Activated naive CD4-positive, alpha-beta T cell treated with anti-CD3 and anti-CD28 coated beads, Interleukin-2, amount 10 ng/mL, durations not matched to agents 7 days and 5 days (primary cell): ENCODE data around the gene GPR137B.
"Not testable (repeated sequence)": the region's sequence is repeated elsewhere in the genome, so short reads cannot be mapped to it uniquely, and the experiment has no call there.

Experiments used
- CTCF ChIA-PET: fragments of 350-600 bp; sonication (Branson Sonifier 250); formaldehyde crosslinking; loops from one replicate; lab custom pipeline; 2021; ENCODE audit warnings: antibody characterized with exemption; lab: Charles Lee
- DNase-seq: peaks from one replicate; pipeline ENCODE4 v3.0.0-alpha.2; 2020
- H3K27ac Mint-ChIP-seq: one replicate; pipeline ENCODE4 v1.8.0; 2021; ENCODE audit warnings: mild to moderate bottlenecking, moderate library complexity, mixed read lengths
- H3K27me3 Mint-ChIP-seq: one replicate; pipeline ENCODE4 v1.8.0; 2021; ENCODE audit warnings: mild to moderate bottlenecking, mixed read lengths
- H3K36me3 Mint-ChIP-seq: one replicate; pipeline ENCODE4 v1.8.0; 2021; ENCODE audit warnings: mixed read lengths
- H3K4me1 Mint-ChIP-seq: one replicate; pipeline ENCODE4 v1.8.0; 2021; ENCODE audit warnings: mixed read lengths
- H3K4me3 Mint-ChIP-seq: one replicate; pipeline ENCODE4 v1.8.0; 2021; ENCODE audit warnings: mild to moderate bottlenecking, moderate library complexity, mixed read lengths
- H3K9me3 Mint-ChIP-seq: one replicate; pipeline ENCODE4 v1.8.0; 2021; ENCODE audit warnings: mixed read lengths

GPR137B gene, protein sequence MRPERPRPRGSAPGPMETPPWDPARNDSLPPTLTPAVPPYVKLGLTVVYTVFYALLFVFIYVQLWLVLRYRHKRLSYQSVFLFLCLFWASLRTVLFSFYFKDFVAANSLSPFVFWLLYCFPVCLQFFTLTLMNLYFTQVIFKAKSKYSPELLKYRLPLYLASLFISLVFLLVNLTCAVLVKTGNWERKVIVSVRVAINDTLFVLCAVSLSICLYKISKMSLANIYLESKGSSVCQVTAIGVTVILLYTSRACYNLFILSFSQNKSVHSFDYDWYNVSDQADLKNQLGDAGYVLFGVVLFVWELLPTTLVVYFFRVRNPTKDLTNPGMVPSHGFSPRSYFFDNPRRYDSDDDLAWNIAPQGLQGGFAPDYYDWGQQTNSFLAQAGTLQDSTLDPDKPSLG

DNA sequence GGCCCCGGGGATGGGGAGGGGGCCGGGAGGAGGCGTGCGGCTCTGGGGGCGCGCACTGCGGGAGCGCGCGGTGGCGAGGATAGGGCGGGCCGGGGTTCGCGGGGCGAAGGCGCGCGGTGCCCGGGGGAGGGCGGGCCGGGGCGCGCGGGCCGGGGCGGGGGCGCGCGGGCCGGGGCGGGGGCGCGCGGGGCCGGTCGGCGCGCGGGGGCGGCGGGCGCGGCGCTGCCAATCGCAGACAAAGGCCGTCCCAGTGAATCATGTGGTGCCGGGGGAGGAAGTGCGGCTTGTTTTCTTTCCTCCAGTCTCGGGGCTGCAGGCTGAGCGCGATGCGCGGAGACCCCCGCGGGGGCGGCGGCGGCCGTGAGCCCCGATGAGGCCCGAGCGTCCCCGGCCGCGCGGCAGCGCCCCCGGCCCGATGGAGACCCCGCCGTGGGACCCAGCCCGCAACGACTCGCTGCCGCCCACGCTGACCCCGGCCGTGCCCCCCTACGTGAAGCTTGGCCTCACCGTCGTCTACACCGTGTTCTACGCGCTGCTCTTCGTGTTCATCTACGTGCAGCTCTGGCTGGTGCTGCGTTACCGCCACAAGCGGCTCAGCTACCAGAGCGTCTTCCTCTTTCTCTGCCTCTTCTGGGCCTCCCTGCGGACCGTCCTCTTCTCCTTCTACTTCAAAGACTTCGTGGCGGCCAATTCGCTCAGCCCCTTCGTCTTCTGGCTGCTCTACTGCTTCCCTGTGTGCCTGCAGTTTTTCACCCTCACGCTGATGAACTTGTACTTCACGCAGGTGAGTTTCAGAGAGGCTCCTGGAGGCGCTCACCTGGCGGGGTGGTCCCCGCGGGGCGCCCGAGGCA lies at the start of gene GPR137B:
Gene GPR137B (plus strand): TSS at position 287 of the 851 bp plus-strand sequence. CDS start 84 bp downstream, at position 371.
- CTCF ChIA-PET: no interaction called here
- peaks cover 2% of the 10 kb centered on the region for H3K36me3 Mint-ChIP-seq
- H3K4me3 Mint-ChIP-seq: peak within 1 kb of the TSS; percentile 88
- peak; percentile 77 for DNase-seq
- no peaks in the 10 kb centered on the region for H3K9me3 Mint-ChIP-seq
- peak within 1 kb of the TSS; percentile 79 for H3K27ac Mint-ChIP-seq
- H3K27me3 Mint-ChIP-seq: peaks cover 72% of the 10 kb centered on the region
- H3K4me1 Mint-ChIP-seq: peaks cover 21% of the 10 kb centered on the region

DNA sequence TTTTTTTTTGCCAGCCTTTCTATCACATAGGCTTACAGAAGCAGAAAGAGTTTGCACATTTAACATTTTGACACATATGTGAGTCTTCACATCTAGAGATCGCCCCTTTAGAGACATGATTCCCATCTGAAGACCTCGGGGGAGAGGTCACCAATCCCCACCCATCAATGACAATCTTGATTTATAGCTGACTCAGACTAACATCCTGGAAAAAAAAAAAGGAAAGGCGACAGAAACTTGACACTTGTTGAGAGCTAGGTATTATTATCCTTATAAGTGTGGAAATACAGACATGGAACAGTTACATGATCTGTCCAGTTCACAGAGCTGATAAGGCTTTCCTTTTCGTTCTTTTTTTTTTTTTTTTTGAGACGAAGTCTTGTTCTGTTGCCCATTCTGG lies 49.4 kb upstream of the GPR137B start:
- H3K4me1 Mint-ChIP-seq: no peaks in the 10 kb centered on the region
- DNase-seq: no peak
- H3K36me3 Mint-ChIP-seq: no peaks in the 10 kb centered on the region
- peaks cover 12% of the 10 kb centered on the region for H3K9me3 Mint-ChIP-seq
- H3K27me3 Mint-ChIP-seq: peaks cover 11% of the 10 kb centered on the region
- no peak overlapping the region for H3K27ac Mint-ChIP-seq
- CTCF ChIA-PET: no interaction called here
- no peak overlapping the region for H3K4me3 Mint-ChIP-seq

DNA sequence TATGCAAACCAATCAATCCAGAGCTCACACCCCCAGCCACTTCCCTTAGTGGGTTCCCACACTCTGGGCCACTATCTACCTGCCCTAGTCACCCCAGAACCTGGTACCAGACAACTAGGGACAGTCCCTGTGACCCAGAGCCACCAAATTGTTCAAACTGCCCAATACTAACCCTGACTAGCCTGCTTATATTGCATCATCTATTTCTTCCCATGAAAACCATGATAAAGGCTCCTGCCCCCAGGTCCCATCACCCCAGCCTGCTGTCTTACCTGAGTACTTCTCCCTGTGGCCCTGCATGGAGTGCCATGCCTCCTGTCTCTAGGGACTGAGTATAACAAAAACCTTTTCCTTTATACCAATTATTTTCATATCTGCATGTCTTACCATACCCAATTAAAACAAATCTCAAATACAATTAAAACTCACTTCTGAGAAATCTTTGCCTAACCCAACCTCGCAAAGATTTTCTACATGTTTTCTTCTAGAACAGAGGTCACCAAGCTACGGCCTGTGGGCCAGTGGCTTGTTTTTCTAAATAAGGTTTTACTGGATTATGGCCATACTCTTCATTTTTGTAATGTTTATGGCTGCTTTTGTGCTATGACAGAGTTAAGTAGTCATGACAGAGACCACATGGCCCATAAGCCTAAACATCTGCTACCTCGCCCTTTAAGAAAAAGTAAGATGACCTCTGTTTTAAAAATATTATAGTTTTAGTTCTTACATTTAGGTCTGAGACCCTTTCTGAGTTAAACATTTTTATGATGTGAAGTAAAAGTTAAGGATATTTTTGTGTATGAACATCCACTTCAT lies 46.4 kb upstream of the GPR137B start:
- CTCF ChIA-PET: no interaction called here
- H3K27ac Mint-ChIP-seq: no peak overlapping the region

DNA sequence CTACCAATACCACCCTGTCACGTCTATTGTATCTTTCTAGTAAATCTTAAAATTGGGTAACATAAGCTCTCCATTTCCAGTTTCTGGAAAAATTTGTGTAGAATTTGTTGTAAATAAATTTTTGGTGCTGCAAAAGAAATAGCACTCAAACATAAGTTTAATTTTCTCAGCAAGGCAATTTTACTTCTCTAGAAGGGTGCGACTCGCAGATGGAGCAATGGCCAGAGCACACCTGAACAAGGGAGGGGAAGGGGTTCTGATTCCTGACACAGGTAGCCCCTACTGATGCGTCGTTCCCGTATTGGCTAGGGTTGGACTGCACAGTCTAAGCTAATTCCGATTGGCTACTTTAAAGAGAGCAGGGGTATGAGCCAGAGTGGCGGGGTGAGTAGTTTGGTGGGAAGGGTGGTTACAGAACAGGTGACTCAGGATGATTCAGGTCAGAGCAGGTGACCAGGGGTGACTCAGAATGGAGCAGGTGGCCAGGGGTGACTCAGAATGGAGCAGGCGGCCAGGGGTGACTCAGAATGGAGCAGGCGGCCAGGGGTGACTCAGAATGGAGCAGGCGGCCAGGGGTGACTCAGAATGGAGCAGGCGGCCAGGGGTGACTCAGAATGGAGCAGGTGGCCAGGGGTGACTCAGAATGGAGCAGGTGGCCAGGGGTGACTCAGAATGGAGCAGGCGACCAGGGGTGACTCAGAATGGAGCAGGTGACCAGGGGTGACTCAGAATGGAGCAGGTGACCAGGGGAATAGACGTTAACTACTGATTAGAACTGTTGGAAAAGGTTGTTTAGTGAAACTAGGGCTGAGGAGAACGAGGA lies 45.5 kb upstream of the GPR137B start:
- H3K4me1 Mint-ChIP-seq, H3K4me3 Mint-ChIP-seq, H3K27ac Mint-ChIP-seq, H3K36me3 Mint-ChIP-seq, CTCF ChIA-PET: not testable (repeated sequence)
- peaks cover 11% of the 10 kb centered on the region for H3K27me3 Mint-ChIP-seq
- peaks cover 12% of the 10 kb centered on the region for H3K9me3 Mint-ChIP-seq
- peak; percentile 78 for DNase-seq

More for the DNA sequence above, 46.4 kb upstream of the GPR137B start:
- Mint-ChIP-seq H3K4me1 (no peaks in the 10 kb centered on the region), H3K36me3 (no peaks in the 10 kb centered on the region), H3K4me3 (no peak overlapping the region), H3K9me3 (peaks cover 12% of the 10 kb centered on the region), H3K27me3 (peaks cover 11% of the 10 kb centered on the region)
- no peak for DNase-seq

DNA sequence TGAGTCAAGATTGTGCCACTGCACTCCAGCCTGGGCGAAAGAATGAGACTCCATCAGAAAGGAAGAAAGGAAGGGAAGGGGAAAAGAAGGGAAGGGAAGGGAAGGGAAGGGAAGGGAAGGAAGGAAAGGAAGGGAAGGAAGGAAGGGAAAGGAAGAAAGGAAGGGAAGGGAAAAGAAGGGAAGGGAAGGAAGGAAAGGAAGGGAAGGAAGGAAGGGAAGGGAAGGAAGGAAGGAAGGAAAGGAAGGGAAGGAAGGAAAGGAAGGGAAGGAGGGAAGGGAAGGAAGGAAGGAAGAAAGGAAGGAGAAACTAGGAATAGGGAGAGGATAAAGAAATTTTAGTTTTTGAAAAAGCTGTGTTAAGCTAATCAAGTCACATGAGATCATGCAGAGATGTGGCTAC lies 44.1 kb upstream of the GPR137B start:
- Mint-ChIP-seq H3K27me3 (peaks cover 11% of the 10 kb centered on the region), H3K4me3 (no peak overlapping the region), H3K36me3 (no peaks in the 10 kb centered on the region), H3K4me1 (no peaks in the 10 kb centered on the region), H3K9me3 (peaks cover 12% of the 10 kb centered on the region), H3K27ac (no peak overlapping the region)
- DNase-seq: no peak
- CTCF ChIA-PET: no interaction called here

DNA sequence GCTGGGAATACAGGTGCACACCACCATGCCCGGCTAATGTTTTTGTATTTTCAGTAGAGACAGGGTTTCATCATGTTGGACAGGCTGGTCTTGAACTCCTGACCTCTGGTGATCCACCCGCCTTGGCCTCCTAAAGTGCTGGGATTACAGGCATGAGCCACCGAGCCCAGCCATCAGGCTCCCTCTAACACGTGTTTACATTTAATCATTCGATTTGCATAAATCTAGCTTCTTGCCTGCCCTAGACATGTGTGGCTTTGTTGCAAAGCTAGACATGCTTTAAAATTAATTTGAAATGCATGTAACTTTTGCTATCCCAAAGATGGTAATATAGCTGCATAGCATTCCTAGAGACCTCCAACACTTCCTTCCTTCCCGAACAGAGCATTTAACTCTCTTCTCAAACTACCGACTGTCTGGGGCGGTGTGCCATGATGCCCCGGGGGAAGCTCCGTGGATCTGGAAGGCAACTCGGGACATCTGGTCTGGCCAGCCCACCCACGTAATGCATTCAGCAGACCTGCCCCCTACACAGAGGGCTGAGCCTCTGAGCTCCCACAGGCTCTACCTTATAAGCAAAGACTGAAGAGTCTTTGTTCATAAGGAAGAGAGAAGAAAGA lies 42.9 kb upstream of the GPR137B start:
- DNase-seq: no peak
- Mint-ChIP-seq H3K4me3 (no peak overlapping the region), H3K27me3 (peaks cover 6% of the 10 kb centered on the region), H3K4me1 (peaks cover 2% of the 10 kb centered on the region), H3K36me3 (no peaks in the 10 kb centered on the region), H3K27ac (no peak overlapping the region), H3K9me3 (peaks cover 12% of the 10 kb centered on the region)
- CTCF ChIA-PET: interaction anchor here (0.5 kb wide), 1 partner anchor 327 kb away, joined by 3 read pairs; no protein-coding TSS in a partner anchor

DNA sequence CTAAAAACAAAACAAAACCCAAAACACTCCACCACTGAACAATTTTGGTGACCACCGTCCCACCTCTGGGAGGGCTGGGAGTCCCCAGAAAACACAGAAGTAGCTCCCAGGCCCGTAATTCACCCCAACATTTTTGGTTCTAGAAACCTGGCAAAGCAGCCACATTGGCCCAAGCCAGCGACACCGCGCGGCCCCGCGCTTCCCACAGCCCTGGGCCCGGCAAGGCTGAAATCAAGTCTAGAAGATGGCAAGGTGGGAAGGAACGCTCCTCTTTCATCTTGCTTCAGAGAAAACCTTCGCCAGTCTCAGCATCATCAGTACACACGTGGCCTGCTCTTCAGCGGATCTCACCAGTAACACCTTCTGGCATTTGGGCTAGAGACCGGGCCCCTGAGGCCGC lies 41.5 kb upstream of the GPR137B start:
- Mint-ChIP-seq H3K4me3 (no peak overlapping the region), H3K36me3 (no peaks in the 10 kb centered on the region), H3K9me3 (peaks cover 10% of the 10 kb centered on the region), H3K4me1 (peaks cover 2% of the 10 kb centered on the region), H3K27me3 (peaks cover 1% of the 10 kb centered on the region), H3K27ac (no peak overlapping the region)
- CTCF ChIA-PET: no interaction called here
- no peak for DNase-seq

DNA sequence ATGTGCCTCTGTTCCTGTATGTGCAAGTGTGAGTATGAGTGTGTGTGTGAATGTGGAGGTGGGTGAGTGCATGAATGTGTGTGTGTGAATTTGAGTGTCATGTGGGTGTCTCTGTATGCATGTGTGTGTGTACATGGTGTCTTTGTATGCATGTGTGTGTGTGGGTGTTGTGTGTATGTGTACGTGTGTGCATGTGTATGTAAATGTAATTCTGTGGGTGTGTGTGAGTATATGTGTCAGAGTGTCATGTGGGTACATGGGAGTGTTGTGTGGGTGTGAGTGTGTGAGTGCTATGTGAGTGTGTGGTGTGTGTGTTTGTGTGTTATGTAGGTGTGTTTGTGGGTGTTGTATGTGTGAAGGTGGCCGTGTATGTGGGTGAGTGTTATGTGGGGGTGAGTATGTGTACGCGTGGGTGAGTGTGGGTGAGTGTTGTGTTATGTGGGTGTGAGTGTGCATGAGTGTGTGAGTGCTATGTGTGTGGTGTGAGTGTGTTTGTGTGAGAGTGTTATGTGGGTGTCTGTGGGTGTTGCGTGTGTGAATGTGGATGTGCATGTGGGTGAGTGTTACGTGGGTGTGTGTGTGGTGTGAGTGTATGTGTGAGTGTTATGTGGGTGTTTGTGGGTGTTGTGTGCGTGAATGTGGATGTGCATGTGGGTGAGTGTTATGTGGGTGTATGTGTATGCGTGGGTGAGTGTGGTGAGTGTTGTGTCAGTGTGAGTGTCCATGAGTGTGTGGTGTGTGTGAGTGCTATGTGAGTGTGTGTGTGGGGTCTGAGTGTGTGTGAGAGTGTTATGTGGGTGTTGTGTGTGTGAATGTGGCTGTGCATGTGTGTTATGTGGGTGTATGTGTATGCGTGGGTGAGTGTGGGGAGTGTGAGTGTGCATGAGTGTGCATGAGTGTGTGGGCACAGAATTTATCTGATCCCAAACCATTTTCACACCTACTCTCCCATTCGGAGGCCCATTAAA lies 40.8 kb upstream of the GPR137B start:
- H3K27me3 Mint-ChIP-seq: no peaks in the 10 kb centered on the region
- H3K36me3 Mint-ChIP-seq: no peaks in the 10 kb centered on the region
- no peak overlapping the region for H3K27ac Mint-ChIP-seq
- H3K4me1 Mint-ChIP-seq: peaks cover 2% of the 10 kb centered on the region
- CTCF ChIA-PET: interaction anchor here (2.1 kb wide), 1 partner anchor 12 kb away, joined by 4 read pairs; no protein-coding TSS in a partner anchor
- H3K9me3 Mint-ChIP-seq: peaks cover 6% of the 10 kb centered on the region
- H3K4me3 Mint-ChIP-seq: no peak overlapping the region
- no peak for DNase-seq

DNA sequence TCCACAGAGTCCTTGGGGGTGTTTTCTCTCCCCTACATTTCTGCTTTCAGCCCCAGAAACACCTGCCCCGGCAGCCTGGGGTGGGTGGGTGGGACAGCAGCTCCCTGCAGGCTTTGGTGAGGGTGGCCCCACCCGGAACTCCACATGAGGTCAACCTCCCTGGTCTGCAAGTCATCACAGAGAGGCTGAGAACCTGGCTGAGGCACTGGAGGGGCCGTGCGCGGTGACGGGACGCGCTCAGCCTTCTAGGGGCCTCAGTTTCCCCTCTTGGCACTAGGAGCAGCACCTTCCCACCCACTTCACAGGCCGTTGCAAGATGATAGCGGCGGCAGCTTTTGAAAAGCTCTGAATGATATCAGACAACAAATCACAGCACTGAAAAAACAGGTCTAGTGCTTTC lies 39.7 kb upstream of the GPR137B start:
- peaks cover 2% of the 10 kb centered on the region for H3K4me1 Mint-ChIP-seq
- H3K36me3 Mint-ChIP-seq: no peaks in the 10 kb centered on the region
- no peak overlapping the region for H3K27ac Mint-ChIP-seq
- CTCF ChIA-PET: interaction anchor here (2.1 kb wide), 1 partner anchor 11 kb away, joined by 4 read pairs; no protein-coding TSS in a partner anchor
- H3K9me3 Mint-ChIP-seq: no peaks in the 10 kb centered on the region
- H3K27me3 Mint-ChIP-seq: no peaks in the 10 kb centered on the region
- DNase-seq: no peak
- no peak overlapping the region for H3K4me3 Mint-ChIP-seq

DNA sequence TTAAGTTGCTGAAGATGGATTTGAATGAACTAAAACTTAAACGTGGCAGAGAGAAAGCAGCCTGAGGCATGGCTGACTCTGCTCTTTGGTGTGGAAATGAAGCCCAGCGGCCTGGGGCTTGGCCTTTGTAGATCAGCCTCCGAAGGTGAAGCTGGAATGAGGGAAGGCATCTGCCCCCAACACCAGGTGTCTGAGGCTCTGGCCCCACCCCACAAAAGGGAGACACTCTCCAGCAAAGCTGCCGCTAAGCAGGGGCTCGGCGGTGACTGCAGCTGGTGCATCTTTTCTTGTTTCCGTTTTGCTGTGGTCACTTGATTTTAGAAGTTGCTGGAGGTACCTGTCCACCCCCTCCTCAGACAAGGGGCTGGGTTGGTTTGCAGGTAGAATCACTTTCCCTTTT lies 39.3 kb upstream of the GPR137B start:
- H3K36me3 Mint-ChIP-seq: no peaks in the 10 kb centered on the region
- H3K9me3 Mint-ChIP-seq: no peaks in the 10 kb centered on the region
- DNase-seq: no peak
- CTCF ChIA-PET: interaction anchor here (2.1 kb wide), 1 partner anchor 10 kb away, joined by 4 read pairs; no protein-coding TSS in a partner anchor
- no peaks in the 10 kb centered on the region for H3K27me3 Mint-ChIP-seq
- H3K4me1 Mint-ChIP-seq: peaks cover 2% of the 10 kb centered on the region
- no peak overlapping the region for H3K27ac Mint-ChIP-seq
- no peak overlapping the region for H3K4me3 Mint-ChIP-seq

DNA sequence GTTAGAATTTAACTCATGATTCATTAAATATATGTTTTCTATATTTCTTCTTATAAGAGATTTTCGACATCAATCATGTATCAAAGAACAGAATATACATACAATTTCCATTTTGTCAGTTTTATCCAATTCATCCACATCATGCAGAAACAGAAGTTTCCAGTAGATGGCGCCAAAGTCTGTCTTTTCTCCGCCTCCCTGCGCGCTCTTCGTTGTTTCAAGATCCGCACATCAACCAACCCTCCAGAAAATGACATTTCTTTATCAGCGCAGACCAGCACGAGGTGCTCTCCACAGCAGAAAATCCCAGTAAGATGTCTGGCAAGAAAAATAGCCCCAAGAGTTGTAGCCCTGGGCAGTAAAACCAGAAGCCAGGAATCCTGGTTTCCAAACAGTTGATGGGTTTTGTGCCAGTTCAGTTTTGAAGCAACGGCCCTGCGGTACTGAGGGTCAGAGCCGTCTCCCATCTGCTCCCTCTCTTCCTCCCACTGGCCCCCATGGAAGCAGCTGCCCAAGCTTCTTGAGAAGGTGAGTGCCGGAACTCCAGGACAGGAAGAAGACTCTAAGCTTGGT lies 38.6 kb upstream of the GPR137B start:
- Mint-ChIP-seq H3K4me1 (peaks cover 2% of the 10 kb centered on the region), H3K27me3 (no peaks in the 10 kb centered on the region), H3K9me3 (no peaks in the 10 kb centered on the region), H3K4me3 (no peak overlapping the region), H3K27ac (no peak overlapping the region), H3K36me3 (no peaks in the 10 kb centered on the region)
- peak; percentile 68 for DNase-seq
- CTCF ChIA-PET: interaction anchor here (0.9 to 2.3 kb wide), 6 partner anchors 10 to 1283 kb away, joined by 4 to 6 read pairs (median 4); no protein-coding TSS in a partner anchor
